ENCODE measurements around the gene VTI1A.
A peak's percentile ranks its signal among the peaks of the same experiment; 100 is the strongest.

DNA sequence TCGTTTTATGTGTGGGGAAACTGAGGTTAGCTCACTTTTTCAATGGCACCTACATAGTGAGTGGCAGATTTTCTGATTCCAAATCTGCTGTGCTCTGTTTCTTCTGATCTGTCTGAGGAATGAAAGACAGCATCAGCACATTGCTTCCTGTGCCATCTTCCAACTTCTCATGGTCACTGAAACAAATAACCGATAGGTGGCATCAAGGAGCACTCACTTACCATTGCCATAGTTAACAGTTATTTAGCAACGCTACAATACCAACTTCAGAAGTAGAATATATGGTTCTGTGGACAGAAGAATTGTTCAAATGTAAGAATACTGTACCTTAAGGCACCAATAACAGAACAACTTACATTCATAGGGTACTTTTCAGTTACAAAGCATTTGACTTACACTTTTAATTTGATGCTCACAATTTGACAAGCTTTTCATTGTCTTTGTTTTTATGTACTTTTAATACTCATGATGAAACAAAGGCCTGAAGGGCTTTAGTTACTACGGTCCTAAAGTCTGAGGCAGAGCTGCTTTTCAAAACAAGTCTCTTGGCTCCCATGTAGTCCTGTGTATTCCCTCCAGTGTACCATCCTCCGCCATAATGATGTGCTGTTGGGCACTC is 274.2 kb downstream of the VTI1A start:
- TF ChIP-seq, protein P1, sequence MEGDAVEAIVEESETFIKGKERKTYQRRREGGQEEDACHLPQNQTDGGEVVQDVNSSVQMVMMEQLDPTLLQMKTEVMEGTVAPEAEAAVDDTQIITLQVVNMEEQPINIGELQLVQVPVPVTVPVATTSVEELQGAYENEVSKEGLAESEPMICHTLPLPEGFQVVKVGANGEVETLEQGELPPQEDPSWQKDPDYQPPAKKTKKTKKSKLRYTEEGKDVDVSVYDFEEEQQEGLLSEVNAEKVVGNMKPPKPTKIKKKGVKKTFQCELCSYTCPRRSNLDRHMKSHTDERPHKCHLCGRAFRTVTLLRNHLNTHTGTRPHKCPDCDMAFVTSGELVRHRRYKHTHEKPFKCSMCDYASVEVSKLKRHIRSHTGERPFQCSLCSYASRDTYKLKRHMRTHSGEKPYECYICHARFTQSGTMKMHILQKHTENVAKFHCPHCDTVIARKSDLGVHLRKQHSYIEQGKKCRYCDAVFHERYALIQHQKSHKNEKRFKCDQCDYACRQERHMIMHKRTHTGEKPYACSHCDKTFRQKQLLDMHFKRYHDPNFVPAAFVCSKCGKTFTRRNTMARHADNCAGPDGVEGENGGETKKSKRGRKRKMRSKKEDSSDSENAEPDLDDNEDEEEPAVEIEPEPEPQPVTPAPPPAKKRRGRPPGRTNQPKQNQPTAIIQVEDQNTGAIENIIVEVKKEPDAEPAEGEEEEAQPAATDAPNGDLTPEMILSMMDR (IDR thresholded peaks at IDR 0.05): peak; percentile 19 to 64 (median 26)
- TF ChIP-seq EP300 (IDR thresholded peaks at IDR 0.05) (no peak), POLR2A (IDR thresholded peaks at IDR 0.05) (no peak)

Data from ovary (tissue), 3 donors.